Mononuclear cell (primary cell): ENCODE measurements around the gene HOXB9. TPM values are rescaled to one million over a fixed set of nuclear protein-coding genes. Genes with fewer than 3 reads are reported as not detected.
A peak's percentile ranks its signal among the peaks of the same experiment; 100 is the strongest.

ENCODE experiments used
- H3K27me3 ChIP-seq: 2 replicates; pipeline ENCODE4 v1.6.0; 2011; ENCODE audit warnings: low read length, control low read depth; ENCODE audit not compliant: insufficient read depth
- H3K4me1 ChIP-seq: 2 replicates; pipeline ENCODE4 v1.5.1; 2011; ENCODE audit warnings: mild to moderate bottlenecking, low read length, control low read depth; ENCODE audit not compliant: insufficient read depth
- H3K4me3 ChIP-seq: 2 replicates; pipeline ENCODE4 v1.5.1; 2011; ENCODE audit warnings: mild to moderate bottlenecking, low read length, moderate library complexity
- H3K9me3 ChIP-seq: 2 replicates; pipeline ENCODE4 v1.5.1; 2011; ENCODE audit warnings: low read depth, mild to moderate bottlenecking, control low read depth, low read length
- total RNA-seq: library from RNA; depleted of rRNA; stranded (reverse); fragments of >200 nt; gene quantifications from one replicate; pipeline ENCODE4 v1.2.3, GENCODE V29; 2012

Gene HOXB9
- total RNA-seq, 1 donor, result not detected

GRCh38 chr17:48592577-48592976 lies 33.6 kb downstream of the HOXB9 start:
- peaks cover 96% of the 10 kb centered on the region for H3K27me3 ChIP-seq
- H3K4me3 ChIP-seq, result no peak overlapping the region
- peaks cover 36% of the 10 kb centered on the region for H3K4me1 ChIP-seq
- no peaks in the 10 kb centered on the region for H3K9me3 ChIP-seq

GRCh38 chr17:48592057-48592514 lies 34.1 kb downstream of the HOXB9 start:
- Histone ChIP-seq H3K4me1 (peaks cover 36% of the 10 kb centered on the region), H3K27me3 (peaks cover 96% of the 10 kb centered on the region), H3K9me3 (no peaks in the 10 kb centered on the region), H3K4me3 (no peak overlapping the region)

- peaks cover 35% of the 10 kb centered on the region for H3K4me1 ChIP-seq
- no peak overlapping the region for H3K4me3 ChIP-seq
- no peaks in the 10 kb centered on the region for H3K9me3 ChIP-seq
- peaks cover 96% of the 10 kb centered on the region for H3K27me3 ChIP-seq
Observed at GRCh38 chr17:48591255-48592056, 34.7 kb downstream of the HOXB9 start.

GRCh38 chr17:48590607-48591161 lies 35.5 kb downstream of the HOXB9 start:
- H3K4me1 ChIP-seq, result peaks cover 37% of the 10 kb centered on the region
- H3K27me3 ChIP-seq, result peaks cover 96% of the 10 kb centered on the region
- H3K9me3 ChIP-seq, result no peaks in the 10 kb centered on the region
- no peak overlapping the region for H3K4me3 ChIP-seq

- no peak within 1 kb of the TSS for H3K4me3 ChIP-seq
- H3K9me3 ChIP-seq, result no peaks in the 10 kb centered on the region
- peaks cover 43% of the 10 kb centered on the region for H3K4me1 ChIP-seq
- H3K27me3 ChIP-seq, result peaks cover 94% of the 10 kb centered on the region
Observed at GRCh38 chr17:48589831-48590606, 36.1 kb downstream of the HOXB9 start, which contains the start of gene HOXB3. TSS of gene HOXB3 (minus strand) at chr17:48590241. CDS start at chr17:48552474, 37,767 bp downstream.

GRCh38 chr17:48589060-48589830 lies 36.9 kb downstream of the HOXB9 start:
- H3K27me3 ChIP-seq, result peaks cover 92% of the 10 kb centered on the region
- H3K9me3 ChIP-seq, result no peaks in the 10 kb centered on the region
- no peak overlapping the region for H3K4me3 ChIP-seq
- H3K4me1 ChIP-seq, result peaks cover 45% of the 10 kb centered on the region

GRCh38 chr17:48588528-48588927 lies 37.6 kb downstream of the HOXB9 start:
- Histone ChIP-seq H3K4me1 (peaks cover 40% of the 10 kb centered on the region), H3K9me3 (no peaks in the 10 kb centered on the region), H3K4me3 (no peak overlapping the region), H3K27me3 (peaks cover 94% of the 10 kb centered on the region)

- Histone ChIP-seq H3K4me1 (peaks cover 35% of the 10 kb centered on the region), H3K27me3 (peaks cover 94% of the 10 kb centered on the region)
Observed at GRCh38 chr17:48588074-48588415, 38.1 kb downstream of the HOXB9 start.

GRCh38 chr17:48587276-48588073 lies 38.7 kb downstream of the HOXB9 start:
- no peak overlapping the region for H3K4me3 ChIP-seq
- H3K4me1 ChIP-seq, result peaks cover 32% of the 10 kb centered on the region
- H3K9me3 ChIP-seq, result no peaks in the 10 kb centered on the region
- H3K27me3 ChIP-seq, result peaks cover 94% of the 10 kb centered on the region

More at GRCh38 chr17:48588074-48588415, 38.1 kb downstream of the HOXB9 start:
- Histone ChIP-seq H3K9me3 (no peaks in the 10 kb centered on the region), H3K4me3 (no peak overlapping the region)

GRCh38 chr17:48586355-48587258 lies 39.6 kb downstream of the HOXB9 start:
- Histone ChIP-seq H3K4me1 (peaks cover 40% of the 10 kb centered on the region), H3K9me3 (no peaks in the 10 kb centered on the region), H3K4me3 (peak overlapping the region; percentile 48), H3K27me3 (peaks cover 96% of the 10 kb centered on the region)

GRCh38 chr17:48584223-48584741 lies 41.9 kb downstream of the HOXB9 start:
- Histone ChIP-seq H3K9me3 (no peaks in the 10 kb centered on the region), H3K4me3 (no peak overlapping the region), H3K4me1 (peaks cover 45% of the 10 kb centered on the region), H3K27me3 (peaks cover 96% of the 10 kb centered on the region)

GRCh38 chr17:48583708-48584222 lies 42.4 kb downstream of the HOXB9 start:
- Histone ChIP-seq H3K4me1 (peaks cover 50% of the 10 kb centered on the region), H3K27me3 (peaks cover 96% of the 10 kb centered on the region), H3K9me3 (no peaks in the 10 kb centered on the region), H3K4me3 (no peak overlapping the region)

GRCh38 chr17:48582750-48583069 lies 43.4 kb downstream of the HOXB9 start:
- Histone ChIP-seq H3K27me3 (peaks cover 88% of the 10 kb centered on the region), H3K9me3 (no peaks in the 10 kb centered on the region), H3K4me3 (no peak overlapping the region), H3K4me1 (peaks cover 53% of the 10 kb centered on the region)
